Nephron (organoid): Measurements from ENCODE around the gene CNTNAP2.

Experiments used
- H3K27ac Mint-ChIP-seq, 3 experiments: 2 replicates each; pipeline ENCODE4 v1.8.0; 2020; ENCODE audit warnings: mixed read lengths in 3 of 3, mild to moderate bottlenecking in 2 of 3, moderate library complexity in 1 of 3
- H3K27me3 Mint-ChIP-seq: 2 replicates; pipeline ENCODE4 v1.8.0; 2021; ENCODE audit warnings: low read depth, mild to moderate bottlenecking, moderate library complexity, mixed read lengths
- H3K36me3 Mint-ChIP-seq: 2 replicates; pipeline ENCODE4 v1.8.0; 2020; ENCODE audit warnings: low read depth, mixed read lengths
- H3K4me1 Mint-ChIP-seq: 2 replicates; pipeline ENCODE4 v1.8.0; 2020; ENCODE audit warnings: mixed read lengths
- H3K4me3 Mint-ChIP-seq, 3 experiments: 2 replicates each; pipeline ENCODE4 v1.8.0; 2020; ENCODE audit warnings: mild to moderate bottlenecking in 3 of 3, mixed read lengths in 3 of 3, moderate library complexity in 2 of 3
- H3K9me3 Mint-ChIP-seq: 2 replicates; pipeline ENCODE4 v1.8.0; 2020; ENCODE audit warnings: mixed read lengths
- TF ChIP-seq, protein P1 (sequence below), 3 experiments: fragments of 200-600 bp; sonication (generic); IDR thresholded peaks; one replicate each; pipeline ENCODE4 v1.5.0; 2021; ENCODE audit warnings: antibody characterized with exemption in 3 of 3; ENCODE audit not compliant: unreplicated experiment in 3 of 3

Gene CNTNAP2

DNA sequence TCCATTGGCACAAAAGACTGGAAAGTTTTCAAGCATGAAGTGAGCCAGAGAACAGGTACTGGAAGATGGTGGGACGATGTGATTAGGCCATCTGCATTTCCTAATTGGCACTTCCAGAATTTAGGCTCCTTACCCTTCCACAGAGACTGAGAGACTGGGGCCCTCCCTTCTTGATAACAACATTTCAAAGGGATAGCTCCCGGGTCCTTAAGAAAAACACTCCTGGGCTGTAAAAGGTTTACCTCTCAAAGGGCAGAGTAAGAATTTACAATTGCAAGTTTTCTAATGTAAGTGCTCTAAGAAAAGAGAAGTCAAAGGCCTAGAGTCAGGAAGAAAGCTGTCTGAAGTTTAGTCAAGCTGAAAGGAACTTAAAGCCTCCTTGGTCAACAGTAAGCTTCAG, 1914.4 kb downstream of the CNTNAP2 start:
- no peaks in the 10 kb centered on the region for H3K27me3 Mint-ChIP-seq
- no peaks in the 10 kb centered on the region for H3K36me3 Mint-ChIP-seq
- TF ChIP-seq, protein P1, sequence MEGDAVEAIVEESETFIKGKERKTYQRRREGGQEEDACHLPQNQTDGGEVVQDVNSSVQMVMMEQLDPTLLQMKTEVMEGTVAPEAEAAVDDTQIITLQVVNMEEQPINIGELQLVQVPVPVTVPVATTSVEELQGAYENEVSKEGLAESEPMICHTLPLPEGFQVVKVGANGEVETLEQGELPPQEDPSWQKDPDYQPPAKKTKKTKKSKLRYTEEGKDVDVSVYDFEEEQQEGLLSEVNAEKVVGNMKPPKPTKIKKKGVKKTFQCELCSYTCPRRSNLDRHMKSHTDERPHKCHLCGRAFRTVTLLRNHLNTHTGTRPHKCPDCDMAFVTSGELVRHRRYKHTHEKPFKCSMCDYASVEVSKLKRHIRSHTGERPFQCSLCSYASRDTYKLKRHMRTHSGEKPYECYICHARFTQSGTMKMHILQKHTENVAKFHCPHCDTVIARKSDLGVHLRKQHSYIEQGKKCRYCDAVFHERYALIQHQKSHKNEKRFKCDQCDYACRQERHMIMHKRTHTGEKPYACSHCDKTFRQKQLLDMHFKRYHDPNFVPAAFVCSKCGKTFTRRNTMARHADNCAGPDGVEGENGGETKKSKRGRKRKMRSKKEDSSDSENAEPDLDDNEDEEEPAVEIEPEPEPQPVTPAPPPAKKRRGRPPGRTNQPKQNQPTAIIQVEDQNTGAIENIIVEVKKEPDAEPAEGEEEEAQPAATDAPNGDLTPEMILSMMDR (IDR thresholded peaks at IDR 0.05; ENCODE audit: unreplicated experiment in 3 of 3), result no peak
- no peak overlapping the region for H3K4me3 Mint-ChIP-seq
- H3K4me1 Mint-ChIP-seq, result no peaks in the 10 kb centered on the region
- no peak overlapping the region for H3K27ac Mint-ChIP-seq
- no peaks in the 10 kb centered on the region for H3K9me3 Mint-ChIP-seq

DNA sequence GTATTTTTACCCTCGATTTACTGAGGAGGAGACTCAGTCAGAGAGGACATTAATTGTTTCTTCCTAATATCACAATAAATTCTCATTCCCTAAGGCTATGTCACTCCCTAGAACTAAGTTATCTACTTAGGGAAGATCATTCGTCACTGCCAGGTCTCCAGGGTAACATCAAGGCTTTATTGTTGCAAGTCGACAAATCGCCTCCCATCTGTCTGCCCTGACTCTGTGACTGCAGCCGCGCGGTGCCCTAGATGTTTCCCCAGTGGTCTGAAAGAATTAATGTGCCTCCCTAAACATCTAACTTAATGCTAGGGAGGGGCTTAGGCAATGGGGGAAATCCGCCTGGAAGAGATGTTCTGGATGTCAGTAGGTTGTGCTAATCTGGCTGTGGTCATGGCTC, 1915.2 kb downstream of the CNTNAP2 start:
- no peaks in the 10 kb centered on the region for H3K36me3 Mint-ChIP-seq
- no peaks in the 10 kb centered on the region for H3K27me3 Mint-ChIP-seq
- no peaks in the 10 kb centered on the region for H3K4me1 Mint-ChIP-seq
- no peaks in the 10 kb centered on the region for H3K9me3 Mint-ChIP-seq
- TF ChIP-seq, protein P1 (IDR thresholded peaks at IDR 0.05; ENCODE audit: unreplicated experiment in 3 of 3), result no peak
- H3K27ac Mint-ChIP-seq, result no peak overlapping the region
- no peak overlapping the region for H3K4me3 Mint-ChIP-seq

DNA sequence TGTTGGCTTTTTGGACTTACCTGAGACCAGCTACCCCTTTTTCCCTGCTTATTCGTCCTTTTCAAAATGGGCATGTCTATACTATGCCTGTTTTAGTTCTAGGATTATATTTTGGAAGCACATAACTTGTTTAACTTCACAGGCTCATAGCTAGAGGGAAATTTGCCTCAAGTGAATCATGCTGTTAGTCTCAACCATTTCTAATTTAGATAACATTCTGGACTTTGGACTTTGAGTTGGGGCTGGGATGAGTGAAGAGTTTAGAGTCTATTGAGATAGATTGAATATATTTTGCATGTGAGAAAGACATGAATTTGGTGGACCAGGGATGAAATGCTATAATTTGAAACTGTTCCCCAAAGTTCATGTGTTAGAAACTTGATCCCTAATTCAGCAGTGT, 1919.3 kb downstream of the CNTNAP2 start:
- TF ChIP-seq, protein P1 (IDR thresholded peaks at IDR 0.05; ENCODE audit: unreplicated experiment in 3 of 3), result no peak
- Mint-ChIP-seq H3K27me3 (no peaks in the 10 kb centered on the region), H3K27ac (no peak overlapping the region), H3K9me3 (no peaks in the 10 kb centered on the region), H3K4me1 (no peaks in the 10 kb centered on the region), H3K4me3 (no peak overlapping the region), H3K36me3 (no peaks in the 10 kb centered on the region)

DNA sequence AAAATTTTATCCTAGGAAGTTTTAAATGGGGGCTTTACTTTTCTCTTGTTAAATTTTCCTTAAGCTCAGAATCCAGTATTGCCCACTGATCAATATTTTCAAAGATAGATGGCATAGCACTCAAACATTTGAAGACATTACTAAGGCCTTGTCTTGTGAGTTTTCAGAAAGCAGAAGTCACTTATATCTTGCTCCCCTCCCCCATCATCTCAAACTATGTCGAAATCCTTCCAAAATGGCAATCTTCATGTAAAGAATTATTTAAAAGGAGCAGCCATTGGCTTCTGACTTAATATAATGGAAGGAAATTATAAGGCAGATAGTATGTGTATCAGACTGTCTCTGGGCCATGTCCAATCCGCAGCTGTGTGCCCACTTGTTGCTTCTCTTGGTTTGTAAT, 1920.4 kb downstream of the CNTNAP2 start:
- TF ChIP-seq, protein P1 (IDR thresholded peaks at IDR 0.05; ENCODE audit: unreplicated experiment in 3 of 3), result no peak
- no peak overlapping the region for H3K4me3 Mint-ChIP-seq
- no peak overlapping the region for H3K27ac Mint-ChIP-seq
- H3K4me1 Mint-ChIP-seq, result no peaks in the 10 kb centered on the region
- H3K36me3 Mint-ChIP-seq, result no peaks in the 10 kb centered on the region
- H3K9me3 Mint-ChIP-seq, result no peaks in the 10 kb centered on the region
- no peaks in the 10 kb centered on the region for H3K27me3 Mint-ChIP-seq

DNA sequence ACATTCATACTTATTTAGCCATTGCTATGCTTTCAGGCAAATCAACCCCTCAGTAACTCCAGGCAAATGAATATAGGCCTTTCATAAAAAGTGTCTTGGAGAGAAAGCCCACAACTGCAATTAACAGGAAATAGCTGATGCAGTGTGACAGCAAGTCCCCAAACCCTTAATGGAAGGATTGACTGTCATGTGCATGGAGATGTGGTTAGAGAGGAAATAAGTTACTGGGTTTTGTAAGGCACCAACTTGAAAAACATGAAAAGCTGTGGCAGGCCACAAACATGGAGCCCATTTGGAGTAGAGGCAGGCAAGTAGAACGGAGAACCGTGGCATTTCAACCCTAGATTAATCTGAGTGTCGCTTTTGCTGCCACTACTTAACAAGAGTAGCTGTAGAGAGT, 1924.6 kb downstream of the CNTNAP2 start:
- no peaks in the 10 kb centered on the region for H3K27me3 Mint-ChIP-seq
- H3K4me1 Mint-ChIP-seq, result no peaks in the 10 kb centered on the region
- H3K27ac Mint-ChIP-seq, result no peak overlapping the region
- H3K9me3 Mint-ChIP-seq, result peaks cover 3% of the 10 kb centered on the region
- TF ChIP-seq, protein P1 (IDR thresholded peaks at IDR 0.05; ENCODE audit: unreplicated experiment in 3 of 3), result no peak
- no peaks in the 10 kb centered on the region for H3K36me3 Mint-ChIP-seq
- no peak overlapping the region for H3K4me3 Mint-ChIP-seq

DNA sequence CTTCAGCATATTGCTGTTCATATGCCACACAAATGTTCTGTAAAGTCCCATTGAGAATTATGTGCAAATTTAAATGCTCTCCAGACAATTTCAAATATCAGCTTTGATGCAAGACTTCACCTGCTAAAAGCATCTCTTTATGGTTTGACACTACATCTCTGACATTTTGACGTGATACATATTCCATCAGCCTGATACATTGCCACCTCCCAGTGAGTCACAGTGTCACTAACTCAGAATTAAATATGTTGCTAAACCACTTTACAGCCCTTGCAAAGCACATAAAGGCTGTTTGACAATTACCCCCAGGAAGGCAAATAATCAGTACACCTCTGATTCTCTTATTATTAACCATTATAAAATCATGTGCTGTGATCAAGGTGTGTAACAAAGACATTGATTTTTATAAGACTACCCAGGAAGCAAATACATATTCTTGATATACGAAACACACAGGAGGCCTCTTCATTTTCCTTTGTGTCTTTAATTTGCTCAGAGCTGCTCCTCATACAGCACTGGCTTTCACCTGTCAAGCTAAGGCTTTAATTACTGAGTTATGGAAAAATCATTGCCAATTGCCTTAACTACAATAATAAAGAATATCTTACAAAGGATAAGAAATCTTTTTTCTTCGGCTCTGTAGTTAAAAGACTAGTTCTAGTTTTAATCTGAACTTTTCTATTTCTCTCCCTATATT, 1926.5 kb downstream of the CNTNAP2 start:
- Mint-ChIP-seq H3K27ac (no peak overlapping the region), H3K9me3 (peaks cover 10% of the 10 kb centered on the region), H3K36me3 (no peaks in the 10 kb centered on the region), H3K4me1 (no peaks in the 10 kb centered on the region), H3K4me3 (no peak overlapping the region), H3K27me3 (no peaks in the 10 kb centered on the region)
- TF ChIP-seq, protein P1 (IDR thresholded peaks at IDR 0.05; ENCODE audit: unreplicated experiment in 3 of 3), result no peak
